ENCODE measurements around the gene ANKS1A. TPM values are rescaled to one million over a fixed set of nuclear protein-coding genes. Genes with fewer than 3 reads are reported as not detected.

ANKS1A gene
- total RNA-seq, 1 donor from 2014 or later: 17.2 TPM

GRCh38 chr6:35048631-35049083, 159.6 kb downstream of the ANKS1A start:
- Mint-ChIP-seq H3K4me1 (ENCODE audit: low read depth) (peaks cover 15% of the 10 kb centered on the region), H3K27ac (ENCODE audit: unreplicated experiment) (no peak overlapping the region)
- TF ChIP-seq CTCF (IDR thresholded peaks at IDR 0.05): peak; percentile 58

GRCh38 chr6:35049156-35049735, 160.2 kb downstream of the ANKS1A start:
- H3K4me3 Mint-ChIP-seq (ENCODE audit: unreplicated experiment): no peak overlapping the region
- peak; percentile 22 for TF ChIP-seq CTCF (IDR thresholded peaks at IDR 0.05)
- no peak overlapping the region for H3K27ac Mint-ChIP-seq (ENCODE audit: unreplicated experiment)
- no peak for DNase-seq (ENCODE audit: low spot score)
- H3K9me3 Mint-ChIP-seq (ENCODE audit: low read depth): no peaks in the 10 kb centered on the region
- H3K4me1 Mint-ChIP-seq (ENCODE audit: low read depth): peaks cover 21% of the 10 kb centered on the region
- H3K36me3 Mint-ChIP-seq (ENCODE audit: low read depth): no peaks in the 10 kb centered on the region
- no peaks in the 10 kb centered on the region for H3K27me3 Mint-ChIP-seq (ENCODE audit: low read depth)

More at GRCh38 chr6:35048631-35049083, 159.6 kb downstream of the ANKS1A start:
- H3K9me3 Mint-ChIP-seq (ENCODE audit: low read depth): no peaks in the 10 kb centered on the region
- H3K4me3 Mint-ChIP-seq (ENCODE audit: unreplicated experiment): no peak overlapping the region
- no peak for DNase-seq (ENCODE audit: low spot score)
- no peaks in the 10 kb centered on the region for H3K36me3 Mint-ChIP-seq (ENCODE audit: low read depth)
- H3K27me3 Mint-ChIP-seq (ENCODE audit: low read depth): no peaks in the 10 kb centered on the region

- no peaks in the 10 kb centered on the region for H3K27me3 Mint-ChIP-seq (ENCODE audit: low read depth)
- H3K27ac Mint-ChIP-seq (ENCODE audit: unreplicated experiment): no peak overlapping the region
- H3K4me1 Mint-ChIP-seq (ENCODE audit: low read depth): peaks cover 24% of the 10 kb centered on the region
- peaks cover 2% of the 10 kb centered on the region for H3K36me3 Mint-ChIP-seq (ENCODE audit: low read depth)
- no peak for TF ChIP-seq CTCF (IDR thresholded peaks at IDR 0.05)
- H3K4me3 Mint-ChIP-seq (ENCODE audit: unreplicated experiment): no peak overlapping the region
- no peaks in the 10 kb centered on the region for H3K9me3 Mint-ChIP-seq (ENCODE audit: low read depth)
- DNase-seq (ENCODE audit: low spot score): no peak
Measured at GRCh38 chr6:35049900-35050756, 161.1 kb downstream of the ANKS1A start.

GRCh38 chr6:35050757-35051330, 161.8 kb downstream of the ANKS1A start:
- Mint-ChIP-seq H3K4me3 (ENCODE audit: unreplicated experiment) (no peak overlapping the region), H3K4me1 (ENCODE audit: low read depth) (peaks cover 24% of the 10 kb centered on the region), H3K27ac (ENCODE audit: unreplicated experiment) (no peak overlapping the region), H3K36me3 (ENCODE audit: low read depth) (peaks cover 2% of the 10 kb centered on the region), H3K9me3 (ENCODE audit: low read depth) (no peaks in the 10 kb centered on the region), H3K27me3 (ENCODE audit: low read depth) (no peaks in the 10 kb centered on the region)
- no peak for DNase-seq (ENCODE audit: low spot score)
- no peak for TF ChIP-seq CTCF (IDR thresholded peaks at IDR 0.05)

GRCh38 chr6:35051396-35051795, 162.3 kb downstream of the ANKS1A start:
- H3K27ac Mint-ChIP-seq (ENCODE audit: unreplicated experiment): no peak overlapping the region
- DNase-seq (ENCODE audit: low spot score): no peak
- H3K27me3 Mint-ChIP-seq (ENCODE audit: low read depth): no peaks in the 10 kb centered on the region
- H3K9me3 Mint-ChIP-seq (ENCODE audit: low read depth): no peaks in the 10 kb centered on the region
- H3K4me3 Mint-ChIP-seq (ENCODE audit: unreplicated experiment): no peak overlapping the region
- H3K4me1 Mint-ChIP-seq (ENCODE audit: low read depth): peaks cover 24% of the 10 kb centered on the region
- TF ChIP-seq CTCF (IDR thresholded peaks at IDR 0.05): no peak
- H3K36me3 Mint-ChIP-seq (ENCODE audit: low read depth): peaks cover 2% of the 10 kb centered on the region

All from chondrocyte (in vitro differentiated cells).